Skeletal muscle satellite cell (primary cell): Measurements from ENCODE around the gene CD109.
"Not testable (repeated sequence)": the region's sequence is repeated elsewhere in the genome, so short reads cannot be mapped to it uniquely, and the experiment has no call there.

Experiments
- H3K27me3 ChIP-seq: 2 replicates; pipeline ENCODE4 v1.7.0; 2013; ENCODE audit warnings: low read length; ENCODE audit not compliant: control insufficient read depth, insufficient read depth
- H3K36me3 ChIP-seq: 2 replicates; pipeline ENCODE4 v1.7.0; 2013; ENCODE audit warnings: mild to moderate bottlenecking, control low read depth, low read length; ENCODE audit not compliant: insufficient read depth
- H3K4me1 ChIP-seq: 2 replicates; pipeline ENCODE4 v1.7.0; 2013; ENCODE audit warnings: low read length; ENCODE audit not compliant: control insufficient read depth, insufficient read depth
- H3K4me2 ChIP-seq: 2 replicates; pipeline ENCODE4 v1.7.0; 2013; ENCODE audit warnings: mild to moderate bottlenecking, low read length
- H3K4me3 ChIP-seq: 2 replicates; pipeline ENCODE4 v1.7.0; 2013; ENCODE audit warnings: low read length
- H3K9ac ChIP-seq: 2 replicates; pipeline ENCODE4 v1.7.0; 2013; ENCODE audit warnings: mild to moderate bottlenecking, low read depth, low read length, moderate library complexity
- H3K9me3 ChIP-seq: replicated peaks from 2 replicates; pipeline ENCODE4 v1.7.0; 2013; ENCODE audit warnings: mild to moderate bottlenecking, control low read depth, low read length

CD109 gene

DNA sequence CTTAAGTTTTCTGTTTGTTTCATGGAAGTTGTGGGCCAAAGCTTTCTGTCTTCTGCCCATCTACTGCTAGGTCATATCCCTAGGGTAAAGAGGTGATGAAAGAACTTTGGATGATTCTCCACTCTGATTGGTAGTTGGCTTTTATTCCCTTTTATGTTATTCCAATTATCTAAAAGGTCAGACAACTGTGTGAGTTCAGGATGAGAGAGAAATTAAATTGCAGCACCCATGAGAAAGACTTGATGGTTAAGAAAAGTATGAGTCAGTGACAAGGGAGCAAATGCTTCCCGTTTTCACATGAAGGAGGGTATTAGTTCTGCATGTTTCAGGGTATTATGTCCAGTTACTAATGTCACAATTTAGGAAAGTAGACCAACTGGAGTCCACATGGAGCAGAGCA is 136.3 kb downstream of the CD109 start:
- no peaks in the 10 kb centered on the region for H3K9me3 ChIP-seq
- H3K4me2 ChIP-seq, result no peak overlapping the region
- no peaks in the 10 kb centered on the region for H3K4me1 ChIP-seq
- no peak overlapping the region for H3K4me3 ChIP-seq
- H3K27me3 ChIP-seq, result no peaks in the 10 kb centered on the region
- H3K9ac ChIP-seq, result no peak overlapping the region
- H3K36me3 ChIP-seq, result peaks cover 5% of the 10 kb centered on the region

DNA sequence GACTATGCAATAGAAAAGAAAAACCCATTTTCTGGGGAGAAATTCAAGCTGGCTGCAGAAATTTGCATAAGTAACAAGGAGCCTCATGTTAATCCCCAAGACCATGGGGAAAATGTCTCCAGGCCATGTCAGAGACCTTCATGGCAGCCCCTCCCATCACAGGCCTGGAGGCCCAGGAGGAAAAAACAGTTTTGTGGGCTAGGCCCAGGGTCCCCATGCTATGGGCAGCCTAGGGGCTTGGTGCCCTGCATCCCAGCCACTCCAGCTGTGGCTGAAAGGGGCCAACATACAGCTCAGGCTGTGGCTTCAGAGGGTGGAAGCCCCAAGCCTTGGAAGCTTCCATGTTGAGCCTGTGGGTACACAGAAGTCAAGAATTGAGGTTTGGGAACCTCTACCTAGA is 148.7 kb downstream of the CD109 start:
- H3K4me3 ChIP-seq, H3K4me1 ChIP-seq, H3K9me3 ChIP-seq, H3K36me3 ChIP-seq, H3K27me3 ChIP-seq, H3K9ac ChIP-seq, H3K4me2 ChIP-seq: not testable (repeated sequence)

- not testable (repeated sequence) for H3K4me2 ChIP-seq, H3K36me3 ChIP-seq, H3K9ac ChIP-seq, H3K27me3 ChIP-seq, H3K4me1 ChIP-seq, H3K4me3 ChIP-seq, H3K9me3 ChIP-seq
These were observed 155.0 kb downstream of the CD109 start for GRCh38 chr6:73851048-73851447.

DNA sequence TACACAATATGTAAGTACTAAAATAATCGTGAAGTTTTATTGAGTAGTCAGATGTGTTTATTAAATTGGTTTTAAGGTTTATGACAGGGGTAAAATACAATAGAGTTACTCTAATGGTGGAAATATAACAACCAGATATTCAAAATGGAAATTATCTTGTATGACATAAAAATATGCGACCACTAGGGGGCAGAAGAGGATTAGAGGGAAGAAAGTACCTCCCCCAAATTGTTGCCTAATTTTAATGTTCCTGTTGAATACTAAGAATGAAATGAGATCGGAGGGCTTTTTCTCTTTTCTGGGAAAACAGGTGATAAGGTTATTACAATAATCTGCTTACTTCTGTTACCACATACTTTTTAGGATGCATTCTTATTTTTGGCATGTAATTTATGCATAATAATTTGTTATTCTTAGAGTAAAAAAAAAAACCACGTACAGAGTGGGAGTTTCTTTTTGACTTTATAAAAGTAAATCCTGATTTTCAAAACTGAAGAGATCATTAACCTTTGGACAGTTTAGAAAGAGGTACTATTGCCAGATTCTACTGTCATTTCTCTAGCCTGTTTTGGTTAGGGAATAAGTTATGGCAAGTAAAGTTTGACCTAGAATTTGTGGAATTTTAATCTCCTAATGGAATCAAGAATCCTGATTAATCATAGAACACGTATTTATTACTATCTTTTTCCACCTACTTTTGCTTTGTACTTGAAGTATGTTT is 159.2 kb downstream of the CD109 start:
- Histone ChIP-seq H3K9me3 (no peaks in the 10 kb centered on the region), H3K4me2 (peak overlapping the region; percentile 64), H3K27me3 (no peaks in the 10 kb centered on the region), H3K36me3 (no peaks in the 10 kb centered on the region), H3K4me3 (no peak overlapping the region), H3K9ac (no peak overlapping the region), H3K4me1 (peaks cover 3% of the 10 kb centered on the region)

GRCh38 chr6:73857341-73857890 is 161.4 kb downstream of the CD109 start:
- no peak overlapping the region for H3K9ac ChIP-seq
- H3K4me1 ChIP-seq, result peaks cover 3% of the 10 kb centered on the region
- H3K4me3 ChIP-seq, result no peak overlapping the region
- no peaks in the 10 kb centered on the region for H3K27me3 ChIP-seq
- H3K9me3 ChIP-seq, result no peaks in the 10 kb centered on the region
- H3K36me3 ChIP-seq, result no peaks in the 10 kb centered on the region
- H3K4me2 ChIP-seq, result no peak overlapping the region

- no peaks in the 10 kb centered on the region for H3K27me3 ChIP-seq
- H3K4me1 ChIP-seq, result peaks cover 3% of the 10 kb centered on the region
- no peaks in the 10 kb centered on the region for H3K36me3 ChIP-seq
- no peak overlapping the region for H3K4me3 ChIP-seq
- H3K9me3 ChIP-seq, result no peaks in the 10 kb centered on the region
- H3K4me2 ChIP-seq, result no peak overlapping the region
- H3K9ac ChIP-seq, result no peak overlapping the region
These were observed 162.4 kb downstream of the CD109 start for GRCh38 chr6:73858376-73858775.

- H3K9ac ChIP-seq, result no peak overlapping the region
- H3K4me3 ChIP-seq, result no peak overlapping the region
- no peaks in the 10 kb centered on the region for H3K9me3 ChIP-seq
- H3K27me3 ChIP-seq, result no peaks in the 10 kb centered on the region
- H3K4me2 ChIP-seq, result no peak overlapping the region
- peaks cover 3% of the 10 kb centered on the region for H3K4me1 ChIP-seq
- H3K36me3 ChIP-seq, result no peaks in the 10 kb centered on the region
These were observed 164.3 kb downstream of the CD109 start for GRCh38 chr6:73860303-73860702.

- no peak overlapping the region for H3K4me2 ChIP-seq
- no peak overlapping the region for H3K4me3 ChIP-seq
- H3K4me1 ChIP-seq, result no peaks in the 10 kb centered on the region
- no peaks in the 10 kb centered on the region for H3K36me3 ChIP-seq
- H3K9me3 ChIP-seq, result no peaks in the 10 kb centered on the region
- H3K27me3 ChIP-seq, result no peaks in the 10 kb centered on the region
- no peak overlapping the region for H3K9ac ChIP-seq
These were observed 170.3 kb downstream of the CD109 start for GRCh38 chr6:73866305-73866704.

DNA sequence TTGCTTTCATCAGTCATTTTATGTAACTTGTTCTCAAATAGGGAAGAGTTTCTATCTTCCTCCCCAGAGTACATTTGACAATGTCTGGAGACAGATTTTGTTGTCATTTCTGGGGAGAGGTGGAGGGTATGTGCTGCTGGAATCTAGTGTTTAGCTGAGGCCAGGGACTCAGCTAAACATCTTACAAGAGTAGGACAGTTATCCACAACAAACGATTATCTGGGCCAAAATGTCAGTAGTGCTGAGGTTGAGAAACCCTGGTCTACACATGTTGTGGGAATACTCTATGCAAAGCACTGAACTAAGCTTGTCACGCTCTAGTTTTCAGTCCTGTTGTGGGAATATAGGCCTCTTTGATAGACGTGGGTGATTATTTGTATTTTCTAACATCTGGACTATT is 171.4 kb downstream of the CD109 start:
- no peaks in the 10 kb centered on the region for H3K4me1 ChIP-seq
- no peaks in the 10 kb centered on the region for H3K9me3 ChIP-seq
- no peaks in the 10 kb centered on the region for H3K27me3 ChIP-seq
- H3K36me3 ChIP-seq, result no peaks in the 10 kb centered on the region
- no peak overlapping the region for H3K9ac ChIP-seq
- H3K4me2 ChIP-seq, result no peak overlapping the region
- no peak overlapping the region for H3K4me3 ChIP-seq

GRCh38 chr6:73870907-73871306 is 174.9 kb downstream of the CD109 start:
- H3K4me1 ChIP-seq, result peaks cover 2% of the 10 kb centered on the region
- H3K36me3 ChIP-seq, result no peaks in the 10 kb centered on the region
- no peaks in the 10 kb centered on the region for H3K9me3 ChIP-seq
- no peak overlapping the region for H3K4me3 ChIP-seq
- no peaks in the 10 kb centered on the region for H3K27me3 ChIP-seq
- H3K4me2 ChIP-seq, result no peak overlapping the region
- H3K9ac ChIP-seq, result no peak overlapping the region

GRCh38 chr6:73873081-73873480 is 177.1 kb downstream of the CD109 start:
- Histone ChIP-seq H3K4me2 (no peak overlapping the region), H3K27me3 (no peaks in the 10 kb centered on the region), H3K36me3 (no peaks in the 10 kb centered on the region), H3K9me3 (no peaks in the 10 kb centered on the region), H3K9ac (no peak overlapping the region), H3K4me1 (peaks cover 2% of the 10 kb centered on the region), H3K4me3 (no peak overlapping the region)
